Retina (tissue), 1 donor: ENCODE measurements around the gene SLFN5.
"Not testable (repeated sequence)": the region's sequence is repeated elsewhere in the genome, so short reads cannot be mapped to it uniquely, and the experiment has no call there.

ENCODE experiments used
- DNase-seq: peaks from one replicate; pipeline ENCODE4 v3.0.0-alpha.2; 2016

The SLFN5 gene

GRCh38 chr17:35242805-35243560 is at the start of gene SLFN5:
Gene SLFN5 (plus strand): TSS chr17:35243072. CDS start chr17:35258691, 15,619 bp downstream.
- peak; percentile 95 for DNase-seq

GRCh38 chr17:35194001-35194400 is 48.9 kb upstream of the SLFN5 start, which contains the start of gene SLC35G3:
Gene SLC35G3 (minus strand): TSS chr17:35194393. CDS start chr17:35194307, 86 bp downstream.
- not testable (repeated sequence) for DNase-seq

- DNase-seq = not testable (repeated sequence)
Measured at GRCh38 chr17:35195062-35195461, 47.8 kb upstream of the SLFN5 start.

- DNase-seq = not testable (repeated sequence)
Measured at GRCh38 chr17:35202582-35202981, 40.3 kb upstream of the SLFN5 start.

- no peak for DNase-seq
Measured at GRCh38 chr17:35210741-35211140, 32.1 kb upstream of the SLFN5 start.

- DNase-seq = no peak
Measured at GRCh38 chr17:35212668-35213067, 30.2 kb upstream of the SLFN5 start.

- DNase-seq = no peak
Measured at GRCh38 chr17:35213412-35213940, 29.4 kb upstream of the SLFN5 start.

GRCh38 chr17:35214192-35214591 is 28.7 kb upstream of the SLFN5 start:
- DNase-seq = no peak

GRCh38 chr17:35214631-35215273 is 28.1 kb upstream of the SLFN5 start:
- DNase-seq = no peak

GRCh38 chr17:35217107-35217506 is 25.8 kb upstream of the SLFN5 start:
- DNase-seq = no peak

GRCh38 chr17:35218915-35219314 is 24.0 kb upstream of the SLFN5 start:
- no peak for DNase-seq

GRCh38 chr17:35222452-35222851 is 20.4 kb upstream of the SLFN5 start:
- DNase-seq = no peak

GRCh38 chr17:35224436-35224835 is 18.4 kb upstream of the SLFN5 start:
- no peak for DNase-seq

- DNase-seq = no peak
Measured at GRCh38 chr17:35227546-35227945, 15.3 kb upstream of the SLFN5 start.

- no peak for DNase-seq
Measured at GRCh38 chr17:35229638-35230037, 13.2 kb upstream of the SLFN5 start.

GRCh38 chr17:35234315-35234714 is 8.6 kb upstream of the SLFN5 start:
- not testable (repeated sequence) for DNase-seq

GRCh38 chr17:35235289-35235688 is 7.6 kb upstream of the SLFN5 start:
- no peak for DNase-seq

GRCh38 chr17:35235917-35236316 is 7.0 kb upstream of the SLFN5 start:
- no peak for DNase-seq

- DNase-seq = no peak
Measured at GRCh38 chr17:35236821-35237220, 6.1 kb upstream of the SLFN5 start.

- DNase-seq = no peak
Measured at GRCh38 chr17:35238821-35239220, 4.1 kb upstream of the SLFN5 start.

- no peak for DNase-seq
Measured at GRCh38 chr17:35239823-35240222, 3.0 kb upstream of the SLFN5 start.

GRCh38 chr17:35240861-35241260 is 2.0 kb upstream of the SLFN5 start:
- DNase-seq = no peak

- no peak for DNase-seq
Measured at GRCh38 chr17:35241520-35241919, 1.4 kb upstream of the SLFN5 start.

- no peak for DNase-seq
Measured at GRCh38 chr17:35242158-35242804, 591 bp upstream of the SLFN5 start.
